Esophagus squamous epithelium (tissue), 4 donors: ENCODE results near the gene RAPGEF5.

ENCODE experiments used
- POLR2A ChIP-seq, 4 donors: fragments of 450-650 bp; IDR thresholded peaks; one replicate each; pipeline ENCODE4 v1.6.1; 2017; ENCODE audit warnings: antibody characterized with exemption in 4 of 4, mild to moderate bottlenecking in 4 of 4, moderate library complexity in 3 of 4
- TF ChIP-seq, protein P1 (sequence below), 6 experiments: fragments of 450-650 bp in 4 of 6; fragments of 200-600 bp in 2 of 6; sonication (generic) in 2 of 6; IDR thresholded peaks; one replicate each; pipeline ENCODE4 v1.5.1; 2016 to 2019; ENCODE audit warnings: antibody characterized with exemption in 6 of 6, mild to moderate bottlenecking in 4 of 6, moderate library complexity in 4 of 6

DNA sequence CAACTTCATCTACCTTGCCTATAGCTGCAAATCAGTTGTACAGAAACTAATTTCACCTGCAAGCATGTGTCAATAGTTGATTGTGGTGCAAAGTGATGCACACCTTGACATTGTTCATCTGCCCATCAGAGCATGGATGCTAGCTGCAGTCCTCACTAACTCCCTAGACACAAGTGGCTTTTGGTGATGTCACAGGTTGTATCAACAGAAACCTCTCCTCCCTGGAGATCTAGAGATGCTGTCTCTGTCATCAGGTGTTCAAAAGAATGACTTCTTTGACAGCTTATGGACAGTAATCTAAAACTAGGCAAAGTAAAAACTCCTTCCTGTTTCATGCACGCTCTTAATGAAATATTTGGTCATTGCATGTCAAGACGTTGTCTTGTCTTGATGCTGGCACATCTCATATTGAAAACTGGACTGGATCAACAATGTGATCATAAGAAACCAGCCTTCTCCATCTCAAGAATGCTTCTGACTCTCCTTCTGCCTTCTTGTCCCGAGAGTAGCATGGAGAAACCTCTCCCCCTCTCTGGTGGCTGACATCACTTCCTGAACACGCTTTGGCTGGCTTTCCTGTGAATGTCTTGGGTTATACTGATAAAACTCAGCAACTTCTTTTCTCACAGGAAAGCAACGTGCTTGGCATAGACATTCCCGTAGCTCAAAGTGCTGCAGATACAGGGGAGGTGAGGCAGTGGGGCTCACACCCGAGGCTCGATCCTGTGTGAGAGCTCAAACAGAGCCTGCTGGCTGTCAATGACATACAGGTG lies 235.1 kb downstream of the RAPGEF5 start:
- TF ChIP-seq, protein P1, sequence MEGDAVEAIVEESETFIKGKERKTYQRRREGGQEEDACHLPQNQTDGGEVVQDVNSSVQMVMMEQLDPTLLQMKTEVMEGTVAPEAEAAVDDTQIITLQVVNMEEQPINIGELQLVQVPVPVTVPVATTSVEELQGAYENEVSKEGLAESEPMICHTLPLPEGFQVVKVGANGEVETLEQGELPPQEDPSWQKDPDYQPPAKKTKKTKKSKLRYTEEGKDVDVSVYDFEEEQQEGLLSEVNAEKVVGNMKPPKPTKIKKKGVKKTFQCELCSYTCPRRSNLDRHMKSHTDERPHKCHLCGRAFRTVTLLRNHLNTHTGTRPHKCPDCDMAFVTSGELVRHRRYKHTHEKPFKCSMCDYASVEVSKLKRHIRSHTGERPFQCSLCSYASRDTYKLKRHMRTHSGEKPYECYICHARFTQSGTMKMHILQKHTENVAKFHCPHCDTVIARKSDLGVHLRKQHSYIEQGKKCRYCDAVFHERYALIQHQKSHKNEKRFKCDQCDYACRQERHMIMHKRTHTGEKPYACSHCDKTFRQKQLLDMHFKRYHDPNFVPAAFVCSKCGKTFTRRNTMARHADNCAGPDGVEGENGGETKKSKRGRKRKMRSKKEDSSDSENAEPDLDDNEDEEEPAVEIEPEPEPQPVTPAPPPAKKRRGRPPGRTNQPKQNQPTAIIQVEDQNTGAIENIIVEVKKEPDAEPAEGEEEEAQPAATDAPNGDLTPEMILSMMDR (IDR thresholded peaks at IDR 0.05), result no peak
- TF ChIP-seq POLR2A (IDR thresholded peaks at IDR 0.05), result no peak
